Measurements from ENCODE around the gene AOC3.

GRCh38 chr17:42895185-42895555 is 44.2 kb downstream of the AOC3 start:
- TF ChIP-seq, protein P1, sequence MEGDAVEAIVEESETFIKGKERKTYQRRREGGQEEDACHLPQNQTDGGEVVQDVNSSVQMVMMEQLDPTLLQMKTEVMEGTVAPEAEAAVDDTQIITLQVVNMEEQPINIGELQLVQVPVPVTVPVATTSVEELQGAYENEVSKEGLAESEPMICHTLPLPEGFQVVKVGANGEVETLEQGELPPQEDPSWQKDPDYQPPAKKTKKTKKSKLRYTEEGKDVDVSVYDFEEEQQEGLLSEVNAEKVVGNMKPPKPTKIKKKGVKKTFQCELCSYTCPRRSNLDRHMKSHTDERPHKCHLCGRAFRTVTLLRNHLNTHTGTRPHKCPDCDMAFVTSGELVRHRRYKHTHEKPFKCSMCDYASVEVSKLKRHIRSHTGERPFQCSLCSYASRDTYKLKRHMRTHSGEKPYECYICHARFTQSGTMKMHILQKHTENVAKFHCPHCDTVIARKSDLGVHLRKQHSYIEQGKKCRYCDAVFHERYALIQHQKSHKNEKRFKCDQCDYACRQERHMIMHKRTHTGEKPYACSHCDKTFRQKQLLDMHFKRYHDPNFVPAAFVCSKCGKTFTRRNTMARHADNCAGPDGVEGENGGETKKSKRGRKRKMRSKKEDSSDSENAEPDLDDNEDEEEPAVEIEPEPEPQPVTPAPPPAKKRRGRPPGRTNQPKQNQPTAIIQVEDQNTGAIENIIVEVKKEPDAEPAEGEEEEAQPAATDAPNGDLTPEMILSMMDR (conservative IDR thresholded peaks at IDR 0.05; ENCODE audit: low read length): no peak
- no peak for TF ChIP-seq EZH2phosphoT487 (IDR thresholded peaks at IDR 0.05; ENCODE audit: borderline replicate concordance)
